Measurements from ENCODE around the gene MAGI2. TPM values are rescaled to one million over a fixed set of nuclear protein-coding genes. Genes with fewer than 3 reads are reported as not detected.

The MAGI2 gene
- polyA plus RNA-seq, 3 donors = 0.03 to 0.11 TPM; not detected in 1

GRCh38 chr7:78357709-78358108 is 1095.8 kb downstream of the MAGI2 start:
- no peak overlapping the region for H3K27ac ChIP-seq (ENCODE audit: low read depth in 1 of 2, low read length in 2 of 2)
- WGBS (ENCODE audit: insufficient coverage) = no CpG with 5 or more reads among the region's 2 CpGs
- Mint-ChIP-seq H3K27ac (no peak overlapping the region), H3K9me3 (peaks cover 2 to 12% (median 5%) of the 10 kb centered on the region in 7 donors), H3K4me1 (no peaks in the 10 kb centered on the region), H3K36me3 (no peaks in the 10 kb centered on the region), H3K4me3 (no peak overlapping the region), H3K27me3 (ENCODE audit: low read depth in 3 of 3) (no peaks in the 10 kb centered on the region)
- H3K36me3 ChIP-seq (replicated peaks in 1 of 2; ENCODE audit: control insufficient read depth in 1 of 2, insufficient read depth in 2 of 2, low read length in 2 of 2) = no peaks in the 10 kb centered on the region
- H3K4me2 ChIP-seq (replicated peaks; ENCODE audit: extremely low read depth, low read length, poor library complexity, severe bottlenecking) = no peak overlapping the region
- no peak for TF ChIP-seq CTCF (IDR thresholded peaks at IDR 0.05)
- no peaks in the 10 kb centered on the region for H3K4me1 ChIP-seq (ENCODE audit: control insufficient read depth in 1 of 2, insufficient read depth in 2 of 2, low read length in 2 of 2)
- no peaks in the 10 kb centered on the region for H4K20me1 ChIP-seq (ENCODE audit: insufficient read depth, low read length)
- intact Hi-C loops (cut with micrococcal nuclease) = no loop called here
- H3K27me3 ChIP-seq (ENCODE audit: control insufficient read depth in 2 of 2, insufficient read depth in 2 of 2, low read length in 2 of 2) = no peaks in the 10 kb centered on the region
- H3K4me3 ChIP-seq (replicated peaks in 1 of 3; ENCODE audit: low read depth in 2 of 3, low read length in 3 of 3) = no peak overlapping the region
- no peak overlapping the region for H2AFZ ChIP-seq (ENCODE audit: insufficient read depth, low read depth, low read length, poor library complexity, severe bottlenecking)
- DNase-seq = no peak
- peaks cover 0 to 13% of the 10 kb centered on the region in 2 donors for H3K9me3 ChIP-seq (replicated peaks in 1 of 2; ENCODE audit: control insufficient read depth in 1 of 2, insufficient read depth in 1 of 2, low read length in 2 of 2)
- no peaks in the 10 kb centered on the region for H3K79me2 ChIP-seq (ENCODE audit: insufficient read depth, low read length)
- no peak overlapping the region for H3K9ac ChIP-seq (ENCODE audit: insufficient read depth, low read length, poor library complexity, severe bottlenecking)

DNA sequence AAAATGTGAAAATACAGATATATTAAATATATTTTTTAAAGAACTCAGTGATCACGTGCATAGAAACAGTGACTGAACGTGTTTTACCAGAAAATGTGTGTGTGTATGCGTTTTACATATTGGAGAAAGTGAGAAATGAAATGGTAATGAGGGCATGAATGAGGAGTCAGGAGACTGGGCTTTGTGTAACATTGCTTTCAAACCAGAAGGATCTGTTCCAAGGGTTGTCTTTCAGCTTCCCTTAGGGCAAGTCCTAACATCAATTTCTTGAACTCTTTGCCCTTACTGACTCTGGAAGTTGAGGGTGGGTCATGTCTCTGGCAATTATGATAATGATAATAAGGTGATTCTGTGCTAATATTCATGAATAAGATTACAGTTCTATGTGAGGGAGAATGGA is 1097.6 kb downstream of the MAGI2 start:
- TF ChIP-seq CTCF (IDR thresholded peaks at IDR 0.05) = no peak
- intact Hi-C loops (cut with micrococcal nuclease) = no loop called here
- 80% methylated on average over 3 of the region's 3 CpGs for WGBS (ENCODE audit: insufficient coverage)
- H3K4me3 Mint-ChIP-seq = no peak overlapping the region
- Histone ChIP-seq H3K79me2 (ENCODE audit: insufficient read depth, low read length) (no peaks in the 10 kb centered on the region), H3K9me3 (replicated peaks in 1 of 2; ENCODE audit: control insufficient read depth in 1 of 2, insufficient read depth in 1 of 2, low read length in 2 of 2) (peaks cover 0 to 12% of the 10 kb centered on the region in 2 donors), H2AFZ (ENCODE audit: insufficient read depth, low read depth, low read length, poor library complexity, severe bottlenecking) (no peak overlapping the region), H4K20me1 (ENCODE audit: insufficient read depth, low read length) (no peaks in the 10 kb centered on the region), H3K4me3 (replicated peaks in 1 of 3; ENCODE audit: low read depth in 2 of 3, low read length in 3 of 3) (no peak overlapping the region), H3K9ac (ENCODE audit: insufficient read depth, low read length, poor library complexity, severe bottlenecking) (no peak overlapping the region), H3K27ac (ENCODE audit: low read depth in 1 of 2, low read length in 2 of 2) (no peak overlapping the region), H3K36me3 (replicated peaks in 1 of 2; ENCODE audit: control insufficient read depth in 1 of 2, insufficient read depth in 2 of 2, low read length in 2 of 2) (no peaks in the 10 kb centered on the region), H3K4me2 (replicated peaks; ENCODE audit: extremely low read depth, low read length, poor library complexity, severe bottlenecking) (no peak overlapping the region), H3K27me3 (ENCODE audit: control insufficient read depth in 2 of 2, insufficient read depth in 2 of 2, low read length in 2 of 2) (no peaks in the 10 kb centered on the region), H3K4me1 (ENCODE audit: control insufficient read depth in 1 of 2, insufficient read depth in 2 of 2, low read length in 2 of 2) (no peaks in the 10 kb centered on the region)
- no peaks in the 10 kb centered on the region for H3K27me3 Mint-ChIP-seq (ENCODE audit: low read depth in 3 of 3)
- no peaks in the 10 kb centered on the region for H3K36me3 Mint-ChIP-seq
- H3K9me3 Mint-ChIP-seq = peaks cover 2 to 7% (median 2%) of the 10 kb centered on the region in 7 donors
- no peak for DNase-seq
- H3K27ac Mint-ChIP-seq = no peak overlapping the region
- H3K4me1 Mint-ChIP-seq = no peaks in the 10 kb centered on the region

Measured in CD14-positive monocyte (primary cell).